Skeletal muscle cell (primary cell): Measurements from ENCODE around the gene EP300.
"Not testable (repeated sequence)": the region's sequence is repeated elsewhere in the genome, so short reads cannot be mapped to it uniquely, and the experiment has no call there.

Source experiments
- DNase-seq: peaks from one replicate; pipeline ENCODE4 v3.0.0-alpha.2; 2010; ENCODE audit warnings: low read depth
- H3K4me3 ChIP-seq: 2 replicates; pipeline ENCODE4 v1.5.1; 2011; ENCODE audit warnings: low read depth, mild to moderate bottlenecking, control low read depth, low read length, moderate library complexity

The EP300 gene

DNA sequence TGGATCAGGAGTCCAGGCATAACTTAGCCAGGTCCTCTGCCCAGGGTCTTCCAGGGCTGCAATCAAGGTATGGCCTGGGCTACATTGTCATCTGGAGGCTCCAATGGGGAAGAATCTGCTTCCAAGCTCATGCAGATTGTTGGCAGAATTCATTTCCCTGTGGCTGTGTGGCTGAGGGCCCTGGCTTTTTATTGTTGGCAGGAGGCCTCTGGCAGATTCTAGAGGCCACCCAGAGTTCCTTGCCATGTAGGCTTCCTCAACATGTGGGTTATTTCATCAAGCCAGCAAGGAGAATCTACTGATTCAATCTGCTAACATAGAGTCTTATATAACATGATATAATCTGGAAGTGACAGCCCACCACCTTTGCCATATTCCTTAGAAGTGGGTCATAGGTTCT is 16.4 kb upstream of the EP300 start:
- no peak for DNase-seq
- H3K4me3 ChIP-seq = no peak overlapping the region

DNA sequence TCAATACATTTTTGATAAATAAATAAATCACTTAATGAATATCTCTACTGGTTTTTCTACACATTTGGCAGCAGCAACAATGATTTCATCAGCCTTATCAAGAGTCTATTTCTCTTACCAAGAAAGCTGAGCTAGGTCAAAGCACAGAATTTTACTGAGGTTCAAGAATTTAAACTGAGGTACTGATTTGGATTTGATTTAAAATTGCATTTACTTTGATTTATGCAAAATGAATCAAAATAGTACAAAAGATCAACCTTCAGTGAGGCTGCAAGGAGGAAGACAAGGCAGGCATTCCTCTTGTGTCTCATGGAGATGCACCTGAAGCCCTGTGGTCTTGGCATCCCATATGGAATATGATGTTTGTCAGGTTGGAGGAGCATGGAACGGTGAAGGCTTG is 15.5 kb upstream of the EP300 start:
- DNase-seq = no peak
- no peak overlapping the region for H3K4me3 ChIP-seq

DNA sequence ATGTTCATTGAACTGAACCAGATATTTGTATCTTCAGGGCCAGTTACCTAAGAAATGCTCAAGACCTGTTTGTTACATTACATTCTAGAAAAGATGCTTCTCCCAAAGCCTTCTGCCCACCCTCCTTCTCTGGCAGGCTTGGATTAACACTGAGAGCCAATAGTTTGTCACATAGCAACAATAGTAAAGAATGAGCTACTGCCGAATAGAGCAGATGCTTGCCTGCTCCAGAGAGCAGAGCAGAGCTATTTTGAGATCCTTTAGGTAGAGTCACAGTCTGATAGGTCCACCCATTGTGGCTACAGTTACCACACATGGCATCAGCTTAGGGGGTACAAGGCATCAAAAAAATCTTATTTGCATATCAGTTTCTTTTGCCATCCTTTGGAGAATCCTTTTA is 13.5 kb upstream of the EP300 start:
- no peak overlapping the region for H3K4me3 ChIP-seq
- no peak for DNase-seq

DNA sequence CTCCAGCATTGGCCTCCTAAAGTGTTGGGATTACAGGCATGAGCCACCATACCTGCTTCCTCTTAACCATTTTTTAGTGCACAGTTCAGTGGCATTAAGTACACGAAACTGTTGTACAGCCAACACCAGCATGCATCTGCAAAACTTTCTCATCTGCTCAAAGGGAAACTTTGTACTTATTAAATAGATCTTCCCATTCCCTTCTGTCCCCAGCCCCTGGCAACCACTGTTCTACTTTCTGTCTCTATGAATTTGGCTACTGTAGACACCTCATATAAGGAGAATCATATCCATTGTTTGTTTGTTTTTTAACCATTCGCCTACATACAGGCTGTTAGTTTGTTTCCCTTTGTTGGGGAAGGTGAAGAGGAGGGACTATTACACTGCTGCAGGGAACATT is 6.5 kb upstream of the EP300 start:
- DNase-seq = no peak
- H3K4me3 ChIP-seq = no peak overlapping the region

DNA sequence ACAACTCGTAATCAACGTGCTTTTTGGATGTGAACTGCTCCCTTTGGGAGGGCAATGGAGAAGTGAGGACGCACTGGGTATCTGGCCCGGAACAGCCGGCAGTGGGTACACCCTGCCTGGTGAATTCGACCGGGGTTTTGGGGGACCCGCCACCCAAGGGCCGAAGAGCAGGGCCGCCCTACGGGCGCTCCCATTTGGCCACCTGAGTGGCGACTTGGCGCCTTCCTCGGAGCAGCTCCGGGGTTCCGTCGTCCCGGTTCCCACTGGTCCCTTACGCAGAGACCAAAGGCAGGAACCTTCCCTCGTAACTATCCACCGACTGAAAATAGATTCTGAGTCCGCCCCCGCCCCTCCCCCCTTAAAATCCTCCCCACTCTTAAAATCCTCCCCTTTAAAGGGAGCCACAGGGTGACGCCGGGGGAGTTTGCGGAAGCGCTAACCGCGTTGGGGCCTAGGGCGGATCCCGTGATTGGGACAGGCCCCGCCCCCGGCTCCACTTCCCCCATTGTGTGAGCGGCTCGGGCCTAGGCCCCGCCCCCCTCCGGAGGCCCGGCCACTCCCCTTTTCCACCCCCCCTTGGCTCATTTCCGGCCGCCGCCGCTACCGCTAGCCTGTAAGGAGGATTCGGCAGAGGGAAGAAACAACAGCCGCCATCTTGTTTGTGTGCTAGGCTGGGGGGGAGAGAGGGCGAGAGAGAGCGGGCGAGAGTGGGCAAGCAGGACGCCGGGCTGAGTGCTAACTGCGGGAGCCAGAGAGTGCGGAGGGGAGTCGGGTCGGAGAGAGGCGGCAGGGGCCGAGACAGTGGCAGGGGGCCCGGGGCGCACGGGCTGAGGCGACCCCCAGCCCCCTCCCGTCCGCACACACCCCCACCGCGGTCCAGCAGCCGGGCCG is 1.0 kb upstream of the EP300 start:
- peak; percentile 94 for DNase-seq
- H3K4me3 ChIP-seq = peak overlapping the region; percentile 84

DNA sequence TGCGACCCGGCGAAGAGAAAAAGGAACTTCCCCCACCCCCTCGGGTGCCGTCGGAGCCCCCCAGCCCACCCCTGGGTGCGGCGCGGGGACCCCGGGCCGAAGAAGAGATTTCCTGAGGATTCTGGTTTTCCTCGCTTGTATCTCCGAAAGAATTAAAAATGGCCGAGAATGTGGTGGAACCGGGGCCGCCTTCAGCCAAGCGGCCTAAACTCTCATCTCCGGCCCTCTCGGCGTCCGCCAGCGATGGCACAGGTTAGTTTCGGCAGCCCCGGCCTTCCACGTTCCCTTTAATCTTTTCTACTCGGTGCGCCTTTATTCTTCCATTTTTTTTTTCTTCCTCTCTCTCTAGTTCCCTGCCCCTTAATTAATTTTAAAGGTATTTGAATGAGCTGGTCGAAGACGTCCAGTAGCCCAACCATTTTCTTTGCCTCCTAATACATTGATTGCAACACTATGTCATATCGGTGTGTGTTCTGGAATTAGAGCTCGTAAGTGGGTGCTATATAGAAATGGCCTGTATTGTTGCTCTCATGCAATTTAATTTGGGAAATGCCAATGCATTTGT is 537 bp downstream of the EP300 start:
- H3K4me3 ChIP-seq = peak overlapping the region; percentile 84
- DNase-seq = no peak

DNA sequence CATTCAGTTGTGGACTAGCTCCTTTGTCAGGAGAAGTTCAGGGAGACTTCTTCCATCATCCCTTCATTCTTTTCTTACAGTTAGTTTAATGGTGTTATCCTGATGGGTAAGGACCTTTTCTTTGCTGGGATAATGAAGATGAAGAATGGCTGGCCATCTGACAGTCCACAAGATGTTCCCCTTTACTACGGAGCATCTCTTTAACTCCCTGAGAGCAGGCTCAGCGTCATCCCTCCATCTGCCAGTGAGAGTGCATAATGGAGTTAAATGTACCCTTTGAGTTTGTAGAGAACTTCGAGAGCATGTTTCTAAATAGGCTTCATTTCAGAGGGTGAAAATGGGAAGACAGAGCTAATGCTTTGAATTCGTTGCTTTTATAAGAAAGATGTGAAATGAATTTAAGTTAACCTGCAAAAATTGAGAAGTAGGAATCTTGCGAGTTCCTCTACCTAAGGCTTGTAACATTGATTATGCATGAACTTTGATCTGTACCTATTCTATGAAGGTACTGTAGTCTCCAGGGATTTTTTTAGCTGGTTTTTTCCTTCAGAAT is 1.7 kb downstream of the EP300 start:
- DNase-seq = no peak
- peak overlapping the region; percentile 84 for H3K4me3 ChIP-seq

DNA sequence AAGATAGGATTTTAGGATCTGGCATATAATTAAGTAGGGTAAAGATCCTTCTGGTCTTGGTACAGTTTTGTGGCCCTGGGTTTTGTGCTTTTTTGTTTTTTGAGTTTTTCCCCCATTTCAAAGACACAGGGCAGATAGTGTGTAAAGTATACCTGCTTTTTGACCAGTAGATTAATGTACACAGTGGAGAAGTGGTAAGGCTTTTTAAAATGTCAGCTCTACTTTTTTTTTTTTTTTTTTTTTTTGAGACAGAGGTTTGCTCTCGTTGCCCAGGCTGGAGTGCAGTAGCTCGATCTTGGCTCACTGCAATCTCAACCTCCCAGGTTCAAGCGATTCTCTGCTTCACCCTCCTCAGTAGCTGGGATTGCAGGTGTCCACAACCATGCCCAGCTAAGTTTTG is 4.0 kb downstream of the EP300 start:
- no peak overlapping the region for H3K4me3 ChIP-seq
- no peak for DNase-seq

DNA sequence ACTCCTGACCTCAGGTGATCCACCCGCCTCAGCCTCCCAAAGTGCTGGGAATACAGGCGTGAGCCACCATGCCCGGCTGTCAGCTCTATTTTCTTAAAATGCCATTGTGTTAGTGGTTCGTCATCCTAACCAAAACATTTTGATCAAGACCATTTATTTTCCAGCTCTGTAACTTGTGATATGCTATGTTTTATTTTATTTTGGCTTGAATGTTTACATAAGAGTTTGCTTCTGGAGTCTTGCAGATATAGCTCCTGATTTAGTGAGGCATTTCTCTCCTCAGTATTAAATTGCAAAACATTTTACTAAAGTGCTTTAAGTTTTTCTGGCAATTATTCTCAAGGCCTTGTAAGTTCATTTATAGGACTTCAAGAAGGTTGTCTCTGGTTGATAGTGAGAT is 4.4 kb downstream of the EP300 start:
- no peak overlapping the region for H3K4me3 ChIP-seq
- DNase-seq = no peak

DNA sequence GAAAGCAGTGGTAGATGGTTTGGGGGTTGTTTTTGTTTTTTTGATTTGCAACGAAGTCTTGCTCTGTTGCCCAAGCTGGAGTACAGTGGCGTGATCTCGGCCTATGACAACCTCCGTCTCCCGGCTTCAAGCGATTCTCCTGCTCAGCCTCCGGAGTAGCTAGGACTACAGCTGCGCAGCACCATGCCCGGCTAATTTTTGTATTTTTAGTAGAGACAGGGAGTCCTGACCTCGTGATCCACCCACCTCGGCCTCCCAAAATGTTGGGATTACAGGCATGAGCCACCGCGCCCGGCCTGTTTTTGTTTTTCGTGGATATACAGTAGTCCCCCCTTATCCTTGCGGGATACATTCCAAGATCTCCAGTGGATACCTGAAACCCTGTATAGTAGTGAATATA is 6.6 kb downstream of the EP300 start:
- H3K4me3 ChIP-seq = no peak overlapping the region
- no peak for DNase-seq

DNA sequence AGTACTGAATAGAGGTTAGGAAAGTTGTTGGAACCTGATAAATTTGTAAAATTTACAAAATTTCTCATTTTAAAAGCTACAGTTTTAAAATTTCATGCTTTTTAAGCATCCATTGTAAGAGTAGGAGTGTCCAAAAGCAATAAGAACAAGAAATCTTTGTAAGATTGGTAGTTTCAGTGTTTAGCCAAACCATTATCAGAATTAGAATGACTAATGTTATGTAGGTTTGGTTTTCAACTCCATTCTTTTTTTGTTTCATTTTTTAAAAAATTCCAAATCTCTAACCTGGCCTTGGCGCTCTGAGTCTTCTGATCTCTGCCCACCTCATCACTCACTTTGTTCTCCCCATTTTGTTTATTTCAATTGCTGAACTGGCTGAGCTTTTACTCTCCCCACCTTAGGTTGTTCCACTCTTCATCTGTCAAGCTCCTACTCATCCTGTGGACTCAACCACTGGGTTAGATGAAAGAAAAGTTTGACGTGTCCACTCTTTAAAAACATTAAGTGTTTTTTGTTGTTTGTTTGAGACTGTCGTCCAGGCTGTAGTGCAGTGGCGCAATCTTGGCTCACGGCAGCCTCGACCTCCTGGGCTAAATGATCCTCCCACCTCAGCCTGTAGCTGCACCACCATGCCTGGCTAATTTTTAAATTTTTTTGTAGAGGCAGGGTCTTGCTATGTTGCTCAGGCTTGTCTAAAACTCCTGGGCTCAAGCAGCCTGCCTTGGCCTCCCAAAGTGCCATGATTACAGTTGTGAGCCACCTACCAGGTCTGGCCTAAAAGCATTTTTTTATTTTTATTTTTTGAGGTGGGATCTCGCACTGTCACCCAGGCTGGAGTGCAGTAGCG is 14.0 kb downstream of the EP300 start:
- no peak for DNase-seq

DNA sequence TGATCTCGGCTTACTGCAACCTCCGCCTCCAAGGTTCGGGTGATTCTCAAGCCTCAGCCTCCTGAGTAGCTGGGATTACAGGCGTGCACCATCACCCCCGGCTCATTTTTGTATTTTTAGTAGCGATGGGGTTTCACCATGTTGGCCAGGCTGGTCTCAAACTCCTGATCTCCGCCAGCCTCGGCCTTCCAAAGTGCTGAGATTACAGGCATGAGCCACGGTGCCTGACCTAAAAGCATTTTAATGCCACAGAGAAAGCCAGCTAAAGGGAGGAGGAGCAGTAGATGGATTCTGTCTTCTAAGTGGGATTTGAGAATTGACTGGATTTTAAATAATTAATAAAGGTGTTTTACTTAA is 14.6 kb downstream of the EP300 start:
- not testable (repeated sequence) for H3K4me3 ChIP-seq, DNase-seq

More for the DNA sequence above, 14.0 kb downstream of the EP300 start:
- no peak overlapping the region for H3K4me3 ChIP-seq

DNA sequence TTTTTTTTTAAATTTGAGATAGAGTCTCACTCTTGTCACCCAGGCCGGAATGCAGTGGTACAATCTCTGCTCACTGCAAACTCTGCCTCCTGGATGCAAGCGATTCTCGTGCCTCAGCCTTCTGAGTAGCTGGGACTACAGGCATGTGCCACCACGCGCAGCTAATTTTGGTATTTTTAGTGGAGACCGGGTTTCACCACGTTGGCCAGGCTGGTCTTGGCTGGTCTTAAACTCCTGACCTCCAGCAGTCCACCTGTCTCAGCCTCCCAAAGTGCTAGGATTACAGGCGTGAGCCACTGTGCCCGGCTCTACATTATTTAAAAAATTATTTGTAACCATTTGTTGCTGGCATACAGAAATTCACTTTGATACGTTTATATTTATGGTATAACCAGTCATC is 18.6 kb downstream of the EP300 start:
- DNase-seq = no peak
- H3K4me3 ChIP-seq = no peak overlapping the region

DNA sequence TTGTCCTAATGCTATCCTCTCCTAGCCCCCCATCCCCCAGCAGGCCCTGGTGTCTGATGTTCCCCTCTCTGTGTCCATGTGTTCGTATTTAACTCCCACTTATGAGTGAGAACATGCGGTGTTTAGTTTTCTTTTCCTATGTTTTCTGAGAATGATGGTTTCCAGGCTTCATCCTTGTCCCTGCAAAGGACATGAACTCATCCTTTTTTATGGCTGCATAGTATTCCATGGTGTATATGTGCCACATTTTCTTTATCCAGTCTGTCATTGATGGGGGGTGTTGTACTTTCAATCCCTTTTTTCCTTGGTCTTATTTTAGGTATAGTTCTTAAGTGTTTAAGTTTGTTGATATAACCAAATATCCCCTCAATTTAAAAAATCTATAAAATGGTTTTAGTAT is 23.9 kb downstream of the EP300 start:
- H3K4me3 ChIP-seq = no peak overlapping the region
- DNase-seq = no peak

DNA sequence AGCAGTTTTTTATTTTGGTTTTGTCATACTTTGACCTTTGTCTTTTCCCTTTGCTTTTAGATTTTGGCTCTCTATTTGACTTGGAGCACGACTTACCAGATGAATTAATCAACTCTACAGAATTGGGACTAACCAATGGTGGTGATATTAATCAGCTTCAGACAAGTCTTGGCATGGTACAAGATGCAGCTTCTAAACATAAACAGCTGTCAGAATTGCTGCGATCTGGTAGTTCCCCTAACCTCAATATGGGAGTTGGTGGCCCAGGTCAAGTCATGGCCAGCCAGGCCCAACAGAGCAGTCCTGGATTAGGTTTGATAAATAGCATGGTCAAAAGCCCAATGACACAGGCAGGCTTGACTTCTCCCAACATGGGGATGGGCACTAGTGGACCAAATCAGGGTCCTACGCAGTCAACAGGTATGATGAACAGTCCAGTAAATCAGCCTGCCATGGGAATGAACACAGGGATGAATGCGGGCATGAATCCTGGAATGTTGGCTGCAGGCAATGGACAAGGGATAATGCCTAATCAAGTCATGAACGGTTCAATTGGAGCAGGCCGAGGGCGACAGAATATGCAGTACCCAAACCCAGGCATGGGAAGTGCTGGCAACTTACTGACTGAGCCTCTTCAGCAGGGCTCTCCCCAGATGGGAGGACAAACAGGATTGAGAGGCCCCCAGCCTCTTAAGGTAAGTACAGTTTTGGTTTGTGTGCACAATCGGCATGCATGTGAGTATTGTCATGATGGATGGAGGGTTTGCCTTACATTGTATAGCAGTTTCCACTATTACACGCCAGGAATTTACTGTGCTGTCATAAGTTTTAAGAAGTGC is 25.0 kb downstream of the EP300 start:
- no peak overlapping the region for H3K4me3 ChIP-seq
- DNase-seq = no peak

DNA sequence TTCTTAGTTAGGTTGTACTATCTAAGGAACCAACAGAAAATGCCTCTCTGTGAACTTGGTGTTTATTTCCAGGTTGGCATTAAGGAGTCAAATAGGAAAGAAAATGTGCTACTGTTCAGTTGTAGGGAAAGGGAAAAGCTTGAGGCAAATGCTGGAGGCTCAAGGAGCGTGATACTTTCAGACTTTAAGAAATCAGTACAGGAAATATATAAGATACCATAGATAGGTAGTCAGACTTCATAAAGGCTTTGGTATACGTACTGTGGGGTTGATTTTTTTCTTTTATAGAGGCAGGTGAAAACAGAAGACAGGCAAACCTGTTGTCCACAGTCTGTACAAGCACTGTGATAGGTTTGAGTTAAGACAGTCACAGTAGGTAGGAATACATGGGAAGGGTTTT is 30.8 kb downstream of the EP300 start:
- H3K4me3 ChIP-seq = no peak overlapping the region
- DNase-seq = no peak

DNA sequence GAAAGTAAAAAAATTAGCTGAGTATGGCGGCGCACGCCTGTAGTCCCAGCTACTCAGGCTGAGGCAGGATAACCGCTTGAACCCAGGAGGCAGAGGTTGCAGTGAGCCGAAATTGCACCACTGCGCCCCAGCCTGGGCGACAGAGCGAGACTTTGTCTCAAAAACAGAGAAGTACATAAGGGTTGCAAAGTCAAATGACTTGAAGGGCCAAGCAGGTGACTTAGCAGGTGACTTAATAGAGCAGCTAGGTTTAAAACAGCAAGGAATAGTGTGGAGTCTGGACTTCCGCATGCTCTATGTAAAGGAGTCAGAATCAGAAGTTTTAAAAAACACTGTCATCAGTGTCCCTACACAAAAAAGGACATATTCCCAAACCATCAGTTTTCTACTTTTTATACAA is 31.7 kb downstream of the EP300 start:
- DNase-seq = no peak
- no peak overlapping the region for H3K4me3 ChIP-seq

DNA sequence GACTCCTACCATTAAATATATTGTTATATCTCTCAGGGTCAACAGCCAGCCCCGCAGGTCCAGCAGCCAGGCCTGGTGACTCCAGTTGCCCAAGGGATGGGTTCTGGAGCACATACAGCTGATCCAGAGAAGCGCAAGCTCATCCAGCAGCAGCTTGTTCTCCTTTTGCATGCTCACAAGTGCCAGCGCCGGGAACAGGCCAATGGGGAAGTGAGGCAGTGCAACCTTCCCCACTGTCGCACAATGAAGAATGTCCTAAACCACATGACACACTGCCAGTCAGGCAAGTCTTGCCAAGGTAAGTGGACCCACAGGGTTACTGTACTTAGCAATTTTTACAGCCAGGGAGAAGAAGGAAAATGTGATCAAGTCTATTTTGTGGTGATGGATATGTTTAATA is 35.1 kb downstream of the EP300 start:
- no peak for DNase-seq
- H3K4me3 ChIP-seq = no peak overlapping the region

DNA sequence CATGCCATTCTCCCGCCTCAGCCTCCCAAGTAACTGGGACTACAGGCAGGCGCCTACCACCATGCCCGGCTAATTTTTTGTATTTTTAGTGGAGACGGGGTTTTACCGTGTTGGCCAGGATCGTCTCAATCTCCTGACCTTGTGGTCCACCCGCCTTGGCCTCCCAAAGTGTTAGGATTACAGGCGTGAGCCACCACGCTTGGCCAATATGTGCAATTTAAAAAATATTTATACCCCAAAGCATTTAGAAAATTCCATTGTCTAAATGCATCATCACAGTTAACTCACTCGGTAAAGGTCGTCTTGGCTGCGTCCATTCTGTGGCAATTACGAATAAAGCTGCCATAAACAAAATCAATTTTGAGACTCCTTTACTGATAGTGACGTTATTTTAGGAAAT is 36.2 kb downstream of the EP300 start:
- no peak for DNase-seq
- H3K4me3 ChIP-seq = no peak overlapping the region
